Vagina (tissue), 2 donors: Measurements from ENCODE around the gene LHPP. TPM values are rescaled to one million over a fixed set of nuclear protein-coding genes. Genes with fewer than 3 reads are reported as not detected.

Source experiments
- DNase-seq, 2 donors: peaks; one replicate each; pipeline ENCODE4 v3.0.0-alpha.2; 2017; ENCODE audit errors: extremely low spot score in 2 of 2
- H3K27ac ChIP-seq: fragments of 200-600 bp; sonication (generic); one replicate; pipeline ENCODE4 v1.5.1; 2019
- H3K27me3 ChIP-seq: fragments of 200-600 bp; sonication (generic); one replicate; pipeline ENCODE4 v1.5.1; 2019
- H3K36me3 ChIP-seq, 2 donors: fragments of 200-600 bp; sonication (generic); one replicate each; pipeline ENCODE4 v1.5.1; 2017 to 2019
- H3K4me1 ChIP-seq: fragments of 200-600 bp; sonication (generic); one replicate; pipeline ENCODE4 v1.5.1; 2019
- H3K4me3 ChIP-seq, 2 donors: fragments of 200-600 bp; sonication (generic); 1 replicate in 1 of 2; 2 replicates in 1 of 2; pipeline ENCODE4 v1.5.1; 2016 to 2019
- H3K9me3 ChIP-seq: fragments of 200-600 bp; sonication (generic); one replicate; pipeline ENCODE4 v1.5.1; 2019
- POLR2A ChIP-seq, 2 donors: fragments of 450-650 bp; IDR thresholded peaks; one replicate each; pipeline ENCODE4 v1.6.1; 2017; ENCODE audit warnings: antibody characterized with exemption in 2 of 2, mild to moderate bottlenecking in 2 of 2, moderate library complexity in 2 of 2
- POLR2AphosphoS5 ChIP-seq, 2 donors: sonication (generic); formaldehyde crosslinking; IDR thresholded peaks; one replicate each; pipeline ENCODE4 v1.9.0; 2017; ENCODE audit warnings: antibody characterized with exemption in 2 of 2, mild to moderate bottlenecking in 2 of 2, low read depth in 1 of 2; ENCODE audit not compliant: insufficient read depth in 1 of 2
- intact Hi-C: fragments of 100-400 bp; cut with DNase I; formaldehyde crosslinking; loops from one replicate; pipeline ENCODE4 v1.15.1; 2023
- total RNA-seq: library from RNA; depleted of rRNA; stranded (reverse); fragments of >200 nt; gene quantifications from one replicate; pipeline ENCODE4 v1.2.3, GENCODE V29; 2016
- TF ChIP-seq, protein P1 (sequence below), 3 experiments: fragments of 450-650 bp in 2 of 3; fragments of 200-600 bp in 1 of 3; sonication (generic) in 1 of 3; IDR thresholded peaks; one replicate each; pipeline ENCODE4 v1.5.1; 2017 to 2019; ENCODE audit warnings: antibody characterized with exemption in 3 of 3, mild to moderate bottlenecking in 2 of 3, moderate library complexity in 2 of 3

The LHPP gene
- total RNA-seq, 1 donor from 2014 or later: 20.1 TPM

DNA sequence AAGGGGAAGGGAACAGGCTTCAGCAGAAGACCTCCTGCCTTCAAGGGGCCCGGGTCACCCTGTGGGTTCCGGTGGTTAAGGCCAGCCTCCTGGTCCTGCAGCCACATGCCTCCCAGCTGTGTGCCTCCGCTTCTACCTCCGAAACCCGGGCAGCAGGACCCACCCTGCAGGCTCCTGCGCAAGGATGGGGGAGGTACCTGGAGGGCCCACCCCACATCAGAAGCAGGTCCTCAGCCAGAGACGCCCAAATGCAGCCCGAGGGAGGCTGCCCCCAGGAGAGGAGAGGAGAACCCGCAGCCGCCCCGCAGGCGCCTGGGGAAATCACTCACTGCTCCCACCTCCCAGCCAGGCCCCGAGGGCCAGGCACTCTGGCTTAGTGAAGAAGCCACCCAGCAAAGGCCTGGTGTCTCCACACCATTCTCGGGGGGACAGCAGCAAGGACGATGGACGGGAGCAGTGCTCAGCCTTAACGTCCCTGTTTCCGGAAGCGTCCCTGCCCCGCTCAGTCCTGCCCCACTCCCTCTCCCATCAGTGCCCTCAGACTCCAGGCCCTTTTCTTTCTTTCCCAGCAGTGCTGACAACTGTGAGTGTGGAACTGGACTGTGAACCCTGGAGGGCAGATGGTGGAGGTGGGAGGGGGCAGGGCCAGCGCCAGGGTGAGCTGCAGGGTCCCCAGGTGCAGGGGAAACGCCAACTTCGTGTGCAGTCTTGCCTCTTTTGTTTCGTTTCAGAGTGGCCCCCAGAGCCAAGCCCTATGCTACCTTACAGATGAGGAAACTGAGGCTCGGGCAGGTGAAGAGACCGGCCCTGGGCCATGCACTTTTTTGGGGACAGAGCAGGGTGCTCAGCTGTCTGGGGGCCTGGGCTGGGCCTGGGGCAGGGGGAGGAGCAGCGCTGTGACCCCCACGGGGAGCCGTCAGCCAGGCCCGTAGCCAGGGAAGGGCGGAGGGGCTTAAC lies 144.5 kb downstream of the LHPP start:
- Histone ChIP-seq H3K9me3 (no peaks in the 10 kb centered on the region), H3K4me3 (no peak overlapping the region), H3K27me3 (no peaks in the 10 kb centered on the region), H3K27ac (no peak overlapping the region), H3K36me3 (no peaks in the 10 kb centered on the region), H3K4me1 (peaks cover 6% of the 10 kb centered on the region)
- TF ChIP-seq, protein P1, sequence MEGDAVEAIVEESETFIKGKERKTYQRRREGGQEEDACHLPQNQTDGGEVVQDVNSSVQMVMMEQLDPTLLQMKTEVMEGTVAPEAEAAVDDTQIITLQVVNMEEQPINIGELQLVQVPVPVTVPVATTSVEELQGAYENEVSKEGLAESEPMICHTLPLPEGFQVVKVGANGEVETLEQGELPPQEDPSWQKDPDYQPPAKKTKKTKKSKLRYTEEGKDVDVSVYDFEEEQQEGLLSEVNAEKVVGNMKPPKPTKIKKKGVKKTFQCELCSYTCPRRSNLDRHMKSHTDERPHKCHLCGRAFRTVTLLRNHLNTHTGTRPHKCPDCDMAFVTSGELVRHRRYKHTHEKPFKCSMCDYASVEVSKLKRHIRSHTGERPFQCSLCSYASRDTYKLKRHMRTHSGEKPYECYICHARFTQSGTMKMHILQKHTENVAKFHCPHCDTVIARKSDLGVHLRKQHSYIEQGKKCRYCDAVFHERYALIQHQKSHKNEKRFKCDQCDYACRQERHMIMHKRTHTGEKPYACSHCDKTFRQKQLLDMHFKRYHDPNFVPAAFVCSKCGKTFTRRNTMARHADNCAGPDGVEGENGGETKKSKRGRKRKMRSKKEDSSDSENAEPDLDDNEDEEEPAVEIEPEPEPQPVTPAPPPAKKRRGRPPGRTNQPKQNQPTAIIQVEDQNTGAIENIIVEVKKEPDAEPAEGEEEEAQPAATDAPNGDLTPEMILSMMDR (IDR thresholded peaks at IDR 0.05): no peak
- TF ChIP-seq POLR2A (IDR thresholded peaks at IDR 0.05) (no peak), POLR2AphosphoS5 (IDR thresholded peaks at IDR 0.05; ENCODE audit: insufficient read depth in 1 of 2, low read depth in 1 of 2) (no peak)
- no peak for DNase-seq
- intact Hi-C loops: no loop called here

DNA sequence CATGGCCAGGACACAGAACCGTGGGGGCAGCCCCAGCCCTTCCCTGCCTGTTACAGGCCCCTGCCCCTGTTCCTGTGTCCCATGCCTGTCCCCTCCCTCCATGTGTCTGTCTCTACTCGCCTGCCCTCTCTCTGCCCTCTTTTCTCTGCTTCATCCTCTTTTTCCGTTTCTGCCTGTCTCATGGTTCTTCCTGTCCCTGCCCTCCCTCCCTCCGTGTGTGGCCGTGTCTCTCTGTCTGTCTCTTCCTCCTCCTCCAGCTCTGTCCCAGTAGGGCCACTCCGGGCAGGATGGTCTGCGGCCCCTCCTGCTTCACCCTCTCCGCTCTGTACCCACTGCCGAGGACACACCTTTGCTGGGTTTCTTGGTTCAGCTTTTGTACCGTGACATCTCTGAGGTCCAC lies 145.2 kb downstream of the LHPP start:
- intact Hi-C loops: no loop called here
- Histone ChIP-seq H3K9me3 (no peaks in the 10 kb centered on the region), H3K27ac (no peak overlapping the region), H3K4me1 (peaks cover 11% of the 10 kb centered on the region), H3K27me3 (no peaks in the 10 kb centered on the region), H3K4me3 (no peak overlapping the region), H3K36me3 (no peaks in the 10 kb centered on the region)
- TF ChIP-seq, protein P1 (IDR thresholded peaks at IDR 0.05): no peak
- TF ChIP-seq POLR2A (IDR thresholded peaks at IDR 0.05) (no peak), POLR2AphosphoS5 (IDR thresholded peaks at IDR 0.05; ENCODE audit: insufficient read depth in 1 of 2, low read depth in 1 of 2) (no peak)
- DNase-seq: no peak

DNA sequence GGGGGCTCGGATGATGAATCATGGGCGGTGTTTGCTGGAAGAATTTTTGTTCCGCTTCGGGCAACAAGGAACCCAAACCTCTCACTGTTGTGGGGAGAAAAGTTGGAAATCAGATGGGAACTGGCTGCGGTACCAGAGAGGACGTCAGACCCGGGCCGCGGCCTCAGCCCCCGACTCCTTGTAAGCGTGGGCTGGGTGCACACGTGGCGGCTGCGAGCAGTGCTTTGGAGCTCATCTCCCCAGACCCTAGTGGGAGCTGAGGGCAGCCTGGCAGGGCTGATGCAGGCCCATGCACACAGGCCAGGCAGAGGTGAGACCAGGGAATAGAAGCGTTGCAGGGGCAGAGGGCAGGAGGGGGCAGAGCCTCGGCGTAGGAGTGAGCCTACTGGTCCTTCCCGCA lies 146.1 kb downstream of the LHPP start:
- peaks cover 17% of the 10 kb centered on the region for H3K4me1 ChIP-seq
- no peak overlapping the region for H3K4me3 ChIP-seq
- intact Hi-C loops: no loop called here
- no peaks in the 10 kb centered on the region for H3K36me3 ChIP-seq
- DNase-seq: no peak
- TF ChIP-seq POLR2A (IDR thresholded peaks at IDR 0.05): no peak
- TF ChIP-seq, protein P1 (IDR thresholded peaks at IDR 0.05): no peak
- no peak for TF ChIP-seq POLR2AphosphoS5 (IDR thresholded peaks at IDR 0.05; ENCODE audit: insufficient read depth in 1 of 2, low read depth in 1 of 2)
- no peaks in the 10 kb centered on the region for H3K9me3 ChIP-seq
- H3K27me3 ChIP-seq: no peaks in the 10 kb centered on the region
- H3K27ac ChIP-seq: no peak overlapping the region

DNA sequence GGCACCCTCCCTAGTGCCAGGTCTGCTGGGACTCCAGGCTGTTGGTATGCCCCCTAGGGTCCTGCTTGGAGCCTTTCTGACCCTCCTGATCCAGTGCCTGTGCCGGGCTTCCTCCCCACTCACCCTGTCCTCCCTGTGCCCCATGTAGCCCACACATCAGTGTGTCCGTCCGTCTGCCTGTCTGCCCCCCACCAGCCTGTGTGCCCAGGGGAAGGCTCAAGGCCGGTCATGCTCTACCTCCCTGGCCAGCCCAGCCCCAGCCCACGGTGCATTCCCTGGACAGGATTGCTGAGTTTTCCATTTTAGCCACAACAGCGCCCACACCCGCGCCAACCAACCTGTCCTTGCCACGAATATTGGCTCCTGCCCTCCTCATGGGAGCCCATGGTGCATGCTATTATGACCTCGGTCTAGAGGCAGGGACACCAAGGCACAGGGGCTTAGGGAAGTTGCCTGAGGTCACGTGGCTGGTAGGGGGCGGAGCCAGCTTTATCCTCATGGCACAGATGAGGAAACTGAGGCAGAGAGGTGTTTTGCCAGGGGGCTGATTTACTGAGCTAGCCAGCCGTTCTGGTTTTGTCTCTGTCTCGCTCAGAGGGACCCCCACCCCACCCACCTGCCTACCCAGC lies 146.6 kb downstream of the LHPP start:
- no peak overlapping the region for H3K4me3 ChIP-seq
- no peaks in the 10 kb centered on the region for H3K27me3 ChIP-seq
- no peaks in the 10 kb centered on the region for H3K9me3 ChIP-seq
- peaks cover 22% of the 10 kb centered on the region for H3K4me1 ChIP-seq
- H3K36me3 ChIP-seq: no peaks in the 10 kb centered on the region
- no peak overlapping the region for H3K27ac ChIP-seq
- intact Hi-C loops: no loop called here
- TF ChIP-seq POLR2A (IDR thresholded peaks at IDR 0.05): no peak
- TF ChIP-seq, protein P1 (IDR thresholded peaks at IDR 0.05): no peak
- no peak for TF ChIP-seq POLR2AphosphoS5 (IDR thresholded peaks at IDR 0.05; ENCODE audit: insufficient read depth in 1 of 2, low read depth in 1 of 2)
- DNase-seq: no peak
